ENCODE measurements around the gene OTX2.

Gene OTX2

GRCh38 chr14:56796259-56796658, 14.0 kb downstream of the OTX2 start:
- H3K56ac ChIP-seq (ENCODE audit: low read length): peak overlapping the region; percentile 91
- H3K18ac ChIP-seq (ENCODE audit: low read length): no peak overlapping the region
- H2AK5ac ChIP-seq (ENCODE audit: low read length): no peak overlapping the region
- no peak overlapping the region for H3K4me3 ChIP-seq (ENCODE audit: low read length)
- H3K4me1 ChIP-seq (ENCODE audit: control insufficient read depth, low read depth, low read length): peaks cover 12% of the 10 kb centered on the region
- no peak overlapping the region for H2BK120ac ChIP-seq (ENCODE audit: low read depth, low read length)
- no peak overlapping the region for H2BK15ac ChIP-seq (replicated peaks; ENCODE audit: low read depth)
- no peaks in the 10 kb centered on the region for H3K79me1 ChIP-seq (ENCODE audit: low read length)
- DNase-seq: peak; percentile 69
- no peak overlapping the region for H3K27ac ChIP-seq (ENCODE audit: low read depth, low read length)
- peak overlapping the region; percentile 83 for H3K9ac ChIP-seq (ENCODE audit: low read length)
- no peaks in the 10 kb centered on the region for H3K36me3 ChIP-seq (ENCODE audit: control insufficient read depth, insufficient read depth, low read length)
- WGBS (ENCODE audit: extremely low coverage, insufficient coverage, low lambda C conversion rate): no CpG with 5 or more reads among the region's 4 CpGs
- H3K4ac ChIP-seq (ENCODE audit: low read depth, low read length): no peak overlapping the region
- H2BK5ac ChIP-seq (ENCODE audit: low read length): peak overlapping the region; percentile 27
- no peak overlapping the region for H3K23ac ChIP-seq (ENCODE audit: low read length)
- no peak overlapping the region for H3K4me2 ChIP-seq (ENCODE audit: low read length)
- H3K79me2 ChIP-seq (ENCODE audit: control insufficient read depth, insufficient read depth, low read length): no peaks in the 10 kb centered on the region
- no peak overlapping the region for H4K8ac ChIP-seq (ENCODE audit: low read depth, low read length)
- H3K27me3 ChIP-seq (ENCODE audit: insufficient read depth, low read length, poor library complexity): peaks cover 2% of the 10 kb centered on the region
- no peak overlapping the region for H4K5ac ChIP-seq (ENCODE audit: low read length)

GRCh38 chr14:56795284-56795622, 15.0 kb downstream of the OTX2 start:
- H3K23ac ChIP-seq (ENCODE audit: low read length): peak overlapping the region; percentile 69
- peaks cover 10% of the 10 kb centered on the region for H3K4me1 ChIP-seq (ENCODE audit: control insufficient read depth, low read depth, low read length)
- no peak overlapping the region for H4K5ac ChIP-seq (ENCODE audit: low read length)
- H3K27ac ChIP-seq (ENCODE audit: low read depth, low read length): no peak overlapping the region
- H4K8ac ChIP-seq (ENCODE audit: low read depth, low read length): no peak overlapping the region
- H3K4ac ChIP-seq (ENCODE audit: low read depth, low read length): no peak overlapping the region
- no peak overlapping the region for H2BK15ac ChIP-seq (replicated peaks; ENCODE audit: low read depth)
- H3K36me3 ChIP-seq (ENCODE audit: control insufficient read depth, insufficient read depth, low read length): no peaks in the 10 kb centered on the region
- peak overlapping the region; percentile 91 for H3K18ac ChIP-seq (ENCODE audit: low read length)
- no peak overlapping the region for H2BK120ac ChIP-seq (ENCODE audit: low read depth, low read length)
- peak overlapping the region; percentile 76 for H3K9ac ChIP-seq (ENCODE audit: low read length)
- no peak overlapping the region for H2AK5ac ChIP-seq (ENCODE audit: low read length)
- H2BK5ac ChIP-seq (ENCODE audit: low read length): peak overlapping the region; percentile 23
- peak overlapping the region; percentile 49 for H3K4me2 ChIP-seq (ENCODE audit: low read length)
- H3K79me2 ChIP-seq (ENCODE audit: control insufficient read depth, insufficient read depth, low read length): no peaks in the 10 kb centered on the region
- no peak overlapping the region for H3K4me3 ChIP-seq (ENCODE audit: low read length)
- H3K56ac ChIP-seq (ENCODE audit: low read length): peak overlapping the region; percentile 86
- no peak for DNase-seq
- no peaks in the 10 kb centered on the region for H3K79me1 ChIP-seq (ENCODE audit: low read length)
- no CpG with 5 or more reads among the region's 17 CpGs for WGBS (ENCODE audit: extremely low coverage, insufficient coverage, low lambda C conversion rate)
- H3K27me3 ChIP-seq (ENCODE audit: insufficient read depth, low read length, poor library complexity): peaks cover 2% of the 10 kb centered on the region

- peak overlapping the region; percentile 17 for H2BK120ac ChIP-seq (ENCODE audit: low read depth, low read length)
- H2BK5ac ChIP-seq (ENCODE audit: low read length): peak overlapping the region; percentile 43
- peak; percentile 65 for DNase-seq
- peak overlapping the region; percentile 49 for H3K4me2 ChIP-seq (ENCODE audit: low read length)
- H3K79me1 ChIP-seq (ENCODE audit: low read length): no peaks in the 10 kb centered on the region
- no peak overlapping the region for H3K27ac ChIP-seq (ENCODE audit: low read depth, low read length)
- H3K36me3 ChIP-seq (ENCODE audit: control insufficient read depth, insufficient read depth, low read length): no peaks in the 10 kb centered on the region
- no peak overlapping the region for H2AK5ac ChIP-seq (ENCODE audit: low read length)
- H3K4me1 ChIP-seq (ENCODE audit: control insufficient read depth, low read depth, low read length): peaks cover 10% of the 10 kb centered on the region
- H4K8ac ChIP-seq (ENCODE audit: low read depth, low read length): no peak overlapping the region
- WGBS (ENCODE audit: extremely low coverage, insufficient coverage, low lambda C conversion rate): no CpG with 5 or more reads among the region's 56 CpGs
- peak overlapping the region; percentile 76 for H3K9ac ChIP-seq (ENCODE audit: low read length)
- H3K4ac ChIP-seq (ENCODE audit: low read depth, low read length): peak overlapping the region; percentile 29
- H3K79me2 ChIP-seq (ENCODE audit: control insufficient read depth, insufficient read depth, low read length): no peaks in the 10 kb centered on the region
- H3K27me3 ChIP-seq (ENCODE audit: insufficient read depth, low read length, poor library complexity): peaks cover 2% of the 10 kb centered on the region
- H3K23ac ChIP-seq (ENCODE audit: low read length): peak overlapping the region; percentile 69
- no peak overlapping the region for H3K4me3 ChIP-seq (ENCODE audit: low read length)
- H4K5ac ChIP-seq (ENCODE audit: low read length): no peak overlapping the region
- H2BK15ac ChIP-seq (replicated peaks; ENCODE audit: low read depth): no peak overlapping the region
- H3K18ac ChIP-seq (ENCODE audit: low read length): peak overlapping the region; percentile 91
- H3K56ac ChIP-seq (ENCODE audit: low read length): peak overlapping the region; percentile 86
Observed at GRCh38 chr14:56794557-56795283, 15.6 kb downstream of the OTX2 start.

- H3K9ac ChIP-seq (ENCODE audit: low read length): peak overlapping the region; percentile 76
- no peak overlapping the region for H2BK15ac ChIP-seq (replicated peaks; ENCODE audit: low read depth)
Observed at GRCh38 chr14:56794088-56794556, 16.2 kb downstream of the OTX2 start.

GRCh38 chr14:56789955-56790354, 20.3 kb downstream of the OTX2 start:
- WGBS (ENCODE audit: extremely low coverage, insufficient coverage, low lambda C conversion rate): no CpG with 5 or more reads among the region's 1 CpG
- no peaks in the 10 kb centered on the region for H3K27me3 ChIP-seq (ENCODE audit: insufficient read depth, low read length, poor library complexity)
- no peak overlapping the region for H3K23ac ChIP-seq (ENCODE audit: low read length)

More at GRCh38 chr14:56794088-56794556, 16.2 kb downstream of the OTX2 start:
- H2BK5ac ChIP-seq (ENCODE audit: low read length): peak overlapping the region; percentile 43
- H3K4me1 ChIP-seq (ENCODE audit: control insufficient read depth, low read depth, low read length): peaks cover 10% of the 10 kb centered on the region
- H3K27me3 ChIP-seq (ENCODE audit: insufficient read depth, low read length, poor library complexity): peaks cover 2% of the 10 kb centered on the region
- H3K79me1 ChIP-seq (ENCODE audit: low read length): no peaks in the 10 kb centered on the region
- no peak overlapping the region for H4K5ac ChIP-seq (ENCODE audit: low read length)
- no peak overlapping the region for H3K27ac ChIP-seq (ENCODE audit: low read depth, low read length)
- no peak overlapping the region for H3K4ac ChIP-seq (ENCODE audit: low read depth, low read length)
- H3K36me3 ChIP-seq (ENCODE audit: control insufficient read depth, insufficient read depth, low read length): no peaks in the 10 kb centered on the region
- H3K4me3 ChIP-seq (ENCODE audit: low read length): no peak overlapping the region
- WGBS (ENCODE audit: extremely low coverage, insufficient coverage, low lambda C conversion rate): no CpG with 5 or more reads among the region's 33 CpGs
- H2BK120ac ChIP-seq (ENCODE audit: low read depth, low read length): no peak overlapping the region
- H2AK5ac ChIP-seq (ENCODE audit: low read length): no peak overlapping the region
- peak overlapping the region; percentile 86 for H3K56ac ChIP-seq (ENCODE audit: low read length)
- H3K23ac ChIP-seq (ENCODE audit: low read length): no peak overlapping the region
- peak; percentile 84 for DNase-seq
- H3K18ac ChIP-seq (ENCODE audit: low read length): peak overlapping the region; percentile 91
- no peaks in the 10 kb centered on the region for H3K79me2 ChIP-seq (ENCODE audit: control insufficient read depth, insufficient read depth, low read length)
- H3K4me2 ChIP-seq (ENCODE audit: low read length): peak overlapping the region; percentile 49
- H4K8ac ChIP-seq (ENCODE audit: low read depth, low read length): no peak overlapping the region

GRCh38 chr14:56787530-56787929, 22.7 kb downstream of the OTX2 start:
- Histone ChIP-seq H3K79me1 (ENCODE audit: low read length) (no peaks in the 10 kb centered on the region), H3K4ac (ENCODE audit: low read depth, low read length) (no peak overlapping the region), H3K56ac (ENCODE audit: low read length) (no peak overlapping the region), H2BK5ac (ENCODE audit: low read length) (no peak overlapping the region), H3K27me3 (ENCODE audit: insufficient read depth, low read length, poor library complexity) (no peaks in the 10 kb centered on the region), H3K4me3 (ENCODE audit: low read length) (no peak overlapping the region), H3K79me2 (ENCODE audit: control insufficient read depth, insufficient read depth, low read length) (no peaks in the 10 kb centered on the region), H2AK5ac (ENCODE audit: low read length) (no peak overlapping the region), H3K27ac (ENCODE audit: low read depth, low read length) (no peak overlapping the region), H3K4me2 (ENCODE audit: low read length) (no peak overlapping the region), H2BK15ac (replicated peaks; ENCODE audit: low read depth) (no peak overlapping the region), H3K4me1 (ENCODE audit: control insufficient read depth, low read depth, low read length) (peaks cover 4% of the 10 kb centered on the region), H2BK120ac (ENCODE audit: low read depth, low read length) (no peak overlapping the region), H4K8ac (ENCODE audit: low read depth, low read length) (no peak overlapping the region), H3K9ac (ENCODE audit: low read length) (no peak overlapping the region), H3K23ac (ENCODE audit: low read length) (no peak overlapping the region), H3K18ac (ENCODE audit: low read length) (no peak overlapping the region), H3K36me3 (ENCODE audit: control insufficient read depth, insufficient read depth, low read length) (no peaks in the 10 kb centered on the region), H4K5ac (ENCODE audit: low read length) (no peak overlapping the region)
- DNase-seq: no peak

More at GRCh38 chr14:56789955-56790354, 20.3 kb downstream of the OTX2 start:
- H3K9ac ChIP-seq (ENCODE audit: low read length): no peak overlapping the region
- no peak overlapping the region for H3K18ac ChIP-seq (ENCODE audit: low read length)
- no peaks in the 10 kb centered on the region for H3K79me1 ChIP-seq (ENCODE audit: low read length)
- H2BK120ac ChIP-seq (ENCODE audit: low read depth, low read length): peak overlapping the region; percentile 52
- no peak overlapping the region for H2AK5ac ChIP-seq (ENCODE audit: low read length)
- H3K27ac ChIP-seq (ENCODE audit: low read depth, low read length): no peak overlapping the region
- no peak overlapping the region for H3K56ac ChIP-seq (ENCODE audit: low read length)
- no peak overlapping the region for H2BK15ac ChIP-seq (replicated peaks; ENCODE audit: low read depth)
- H3K4me2 ChIP-seq (ENCODE audit: low read length): no peak overlapping the region
- H3K36me3 ChIP-seq (ENCODE audit: control insufficient read depth, insufficient read depth, low read length): no peaks in the 10 kb centered on the region
- no peak overlapping the region for H4K8ac ChIP-seq (ENCODE audit: low read depth, low read length)
- no peak overlapping the region for H3K4me3 ChIP-seq (ENCODE audit: low read length)
- no peak overlapping the region for H3K4ac ChIP-seq (ENCODE audit: low read depth, low read length)
- H2BK5ac ChIP-seq (ENCODE audit: low read length): no peak overlapping the region
- H3K79me2 ChIP-seq (ENCODE audit: control insufficient read depth, insufficient read depth, low read length): no peaks in the 10 kb centered on the region
- H3K4me1 ChIP-seq (ENCODE audit: control insufficient read depth, low read depth, low read length): peaks cover 4% of the 10 kb centered on the region
- no peak overlapping the region for H4K5ac ChIP-seq (ENCODE audit: low read length)
- peak; percentile 29 for DNase-seq
